Esophagus (tissue), 2 donors: Measurements from ENCODE around the gene GPR156. TPM values are rescaled to one million over a fixed set of nuclear protein-coding genes. Genes with fewer than 3 reads are reported as not detected.

ENCODE experiments used
- H3K27ac ChIP-seq, 2 donors: one replicate each; pipeline ENCODE4 v1.5.1; 2013; ENCODE audit warnings: low read depth in 2 of 2, mild to moderate bottlenecking in 2 of 2, inconsistent platforms in 1 of 2, low read length in 1 of 2, moderate library complexity in 1 of 2
- H3K27me3 ChIP-seq, 2 donors: one replicate each; pipeline ENCODE4 v1.6.1; 2013; ENCODE audit warnings: low read length in 2 of 2, control low read depth in 1 of 2, mild to moderate bottlenecking in 1 of 2; ENCODE audit not compliant: insufficient read depth in 2 of 2, control insufficient read depth in 1 of 2
- H3K36me3 ChIP-seq, 2 donors: one replicate each; pipeline ENCODE4 v1.6.1; 2013; ENCODE audit warnings: low read length in 1 of 2; ENCODE audit not compliant: control insufficient read depth in 2 of 2, insufficient read depth in 2 of 2
- H3K4me1 ChIP-seq, 2 donors: one replicate each; pipeline ENCODE4 v1.6.1; 2013; ENCODE audit warnings: low read length in 1 of 2; ENCODE audit not compliant: control insufficient read depth in 2 of 2, insufficient read depth in 2 of 2
- H3K4me3 ChIP-seq, 2 donors: one replicate each; pipeline ENCODE4 v1.5.1; 2013; ENCODE audit warnings: low read length in 2 of 2, mild to moderate bottlenecking in 2 of 2, low read depth in 1 of 2, moderate library complexity in 1 of 2
- H3K9me3 ChIP-seq, 2 donors: one replicate each; pipeline ENCODE4 v1.6.1; 2013; ENCODE audit warnings: mild to moderate bottlenecking in 2 of 2, low read depth in 1 of 2, low read length in 1 of 2, moderate library complexity in 1 of 2; ENCODE audit not compliant: control insufficient read depth in 2 of 2, insufficient read depth in 1 of 2
- WGBS, 2 donors: extraction: QIAGEN DNeasy Blood & Tissue Kit; methylation state at CpG; one replicate each; pipeline ENCODE4 v1.1.7; 2013; 5-methylcytosine and 5-hydroxymethylcytosine counted together
- polyA plus RNA-seq, 2 donors: library from polyadenylated mRNA; stranded (reverse); fragments of 200-250 nt; gene quantifications; one replicate each; pipeline ENCODE4 v1.2.3, GENCODE V29; 2013
- donor health status: healthy with polysubstance abuse.
- donor health status: Bipolar disorder and iron deficiency.

GPR156 gene
- polyA plus RNA-seq, 2 donors = 0.07 to 0.10 TPM

- H3K9me3 ChIP-seq = no peaks in the 10 kb centered on the region
- H3K36me3 ChIP-seq = no peaks in the 10 kb centered on the region
- no peak overlapping the region for H3K27ac ChIP-seq
- WGBS, 2 donors = 72 to 82% methylated on average over 7 of the region's 7 CpGs
- H3K4me1 ChIP-seq = peaks cover 0 to 5% of the 10 kb centered on the region in 2 donors
- H3K4me3 ChIP-seq = no peak overlapping the region
- no peaks in the 10 kb centered on the region for H3K27me3 ChIP-seq
Measured at GRCh38 chr3:120182613-120183511, 102.2 kb downstream of the GPR156 start.

GRCh38 chr3:120181632-120182031 is 103.4 kb downstream of the GPR156 start:
- peaks cover 5 to 8% of the 10 kb centered on the region in 2 donors for H3K4me1 ChIP-seq
- WGBS, 2 donors = 62 to 90% methylated on average over 1 of the region's 1 CpG
- H3K27me3 ChIP-seq = no peaks in the 10 kb centered on the region
- no peaks in the 10 kb centered on the region for H3K9me3 ChIP-seq
- H3K36me3 ChIP-seq = no peaks in the 10 kb centered on the region
- H3K27ac ChIP-seq = no peak overlapping the region
- H3K4me3 ChIP-seq = no peak overlapping the region

- Histone ChIP-seq H3K4me3 (no peak overlapping the region), H3K4me1 (peaks cover 5 to 8% of the 10 kb centered on the region in 2 donors), H3K27me3 (no peaks in the 10 kb centered on the region), H3K27ac (no peak overlapping the region), H3K36me3 (no peaks in the 10 kb centered on the region), H3K9me3 (no peaks in the 10 kb centered on the region)
- 90 to 97% methylated on average over 3 of the region's 3 CpGs for WGBS, 2 donors
Measured at GRCh38 chr3:120180731-120181412, 104.2 kb downstream of the GPR156 start.

DNA sequence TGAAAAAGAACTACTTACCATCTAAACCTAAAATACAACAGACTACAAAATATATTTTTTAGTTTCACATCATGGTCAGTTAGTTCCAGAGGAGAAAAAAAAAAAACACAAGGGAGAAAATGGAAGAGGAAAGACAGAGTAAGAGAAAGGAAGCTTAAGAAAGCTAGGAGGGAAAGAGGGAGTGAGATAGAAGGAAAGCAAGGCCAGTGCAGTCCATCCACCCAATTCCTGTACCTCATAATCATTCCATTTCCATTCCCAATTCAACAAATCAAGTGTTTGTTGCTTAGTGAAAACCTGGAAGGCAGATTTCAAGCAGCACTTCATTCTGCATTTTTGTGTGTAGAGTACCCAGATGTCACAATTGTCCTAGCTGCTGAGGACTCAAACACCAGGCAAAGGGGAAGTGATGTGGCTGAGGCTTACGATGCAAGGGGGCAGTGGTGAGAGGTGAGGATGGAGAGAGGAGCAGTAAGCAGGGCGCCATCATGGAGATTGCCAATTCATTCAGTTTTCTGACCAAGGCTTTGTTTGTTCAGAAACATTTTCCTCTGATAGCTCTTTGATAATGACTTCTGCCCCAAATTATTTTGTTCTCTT is 107.2 kb downstream of the GPR156 start:
- no peaks in the 10 kb centered on the region for H3K9me3 ChIP-seq
- peak overlapping the region in 1 of 2 donors; percentile 31 for H3K27ac ChIP-seq
- 86 to 93% methylated on average over 2 of the region's 2 CpGs for WGBS, 2 donors
- peaks cover 5 to 8% of the 10 kb centered on the region in 2 donors for H3K4me1 ChIP-seq
- no peaks in the 10 kb centered on the region for H3K36me3 ChIP-seq
- H3K4me3 ChIP-seq = no peak overlapping the region
- H3K27me3 ChIP-seq = no peaks in the 10 kb centered on the region

DNA sequence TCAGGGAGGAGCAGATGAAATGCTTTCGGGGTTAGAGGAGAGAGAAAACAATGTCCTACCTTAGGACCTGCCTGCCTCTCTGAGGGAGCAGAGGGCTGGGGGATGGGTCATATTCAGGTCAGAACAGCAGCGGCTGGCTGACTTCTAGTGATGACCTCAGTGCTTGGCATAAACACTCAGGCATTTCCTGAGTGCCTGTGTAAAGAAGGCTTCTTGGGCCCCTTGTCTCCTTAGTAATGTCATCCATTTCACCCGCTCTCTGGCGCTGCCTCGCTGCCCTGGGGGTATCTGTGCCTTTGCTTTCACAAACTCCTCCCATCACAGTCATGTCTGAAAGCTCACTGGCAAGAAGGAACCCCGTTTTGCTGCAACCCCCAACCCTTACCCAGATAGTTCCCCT is 107.9 kb downstream of the GPR156 start:
- no peaks in the 10 kb centered on the region for H3K36me3 ChIP-seq
- H3K9me3 ChIP-seq = no peaks in the 10 kb centered on the region
- peaks cover 5 to 8% of the 10 kb centered on the region in 2 donors for H3K4me1 ChIP-seq
- H3K27me3 ChIP-seq = no peaks in the 10 kb centered on the region
- no peak overlapping the region for H3K27ac ChIP-seq
- no peak overlapping the region for H3K4me3 ChIP-seq
- WGBS, 2 donors = 23 to 33% methylated on average over 6 of the region's 6 CpGs

- WGBS, 2 donors = 75 to 87% methylated on average over 2 of the region's 3 CpGs
- H3K9me3 ChIP-seq = no peaks in the 10 kb centered on the region
- no peak overlapping the region for H3K4me3 ChIP-seq
- H3K4me1 ChIP-seq = peaks cover 7 to 8% of the 10 kb centered on the region in 2 donors
- no peak overlapping the region for H3K27ac ChIP-seq
- no peaks in the 10 kb centered on the region for H3K27me3 ChIP-seq
- H3K36me3 ChIP-seq = no peaks in the 10 kb centered on the region
Measured at GRCh38 chr3:120174811-120175539, 110.0 kb downstream of the GPR156 start.

- peaks cover 7 to 12% of the 10 kb centered on the region in 2 donors for H3K4me1 ChIP-seq
- no peak overlapping the region for H3K27ac ChIP-seq
- no peaks in the 10 kb centered on the region for H3K9me3 ChIP-seq
- no peaks in the 10 kb centered on the region for H3K36me3 ChIP-seq
- H3K27me3 ChIP-seq = no peaks in the 10 kb centered on the region
- no peak overlapping the region for H3K4me3 ChIP-seq
- 88 to 90% methylated on average over 6 of the region's 6 CpGs for WGBS, 2 donors
Measured at GRCh38 chr3:120173056-120173675, 111.9 kb downstream of the GPR156 start.

- WGBS, 2 donors = 48 to 51% methylated on average over 6 of the region's 6 CpGs
- peaks cover 4 to 9% of the 10 kb centered on the region in 2 donors for H3K4me1 ChIP-seq
- no peak overlapping the region for H3K27ac ChIP-seq
Measured at GRCh38 chr3:120172070-120172469, 113.0 kb downstream of the GPR156 start.

More at GRCh38 chr3:120172070-120172469, 113.0 kb downstream of the GPR156 start:
- Histone ChIP-seq H3K9me3 (no peaks in the 10 kb centered on the region), H3K27me3 (no peaks in the 10 kb centered on the region), H3K4me3 (no peak overlapping the region), H3K36me3 (no peaks in the 10 kb centered on the region)
